Ishikawa (cell line): ENCODE measurements around the gene VWA1.

ENCODE experiments used
- CEBPB ChIP-seq: IDR thresholded peaks from 2 replicates; pipeline ENCODE4 v1.6.1; 2012
- EP300 ChIP-seq: IDR thresholded peaks from 2 replicates; pipeline ENCODE4 v1.6.1; 2012; ENCODE audit warnings: borderline replicate concordance
- NFIC ChIP-seq: IDR thresholded peaks from 2 replicates; pipeline ENCODE4 v1.6.1; 2012
- RAD21 ChIP-seq: IDR thresholded peaks from 2 replicates; pipeline ENCODE4 v1.6.1; 2012; ENCODE audit warnings: low read depth
- TAF1 ChIP-seq: IDR thresholded peaks from 2 replicates; pipeline ENCODE4 v1.6.1; 2012; ENCODE audit warnings: low read depth, mild to moderate bottlenecking
- TCF12 ChIP-seq: IDR thresholded peaks from 2 replicates; pipeline ENCODE4 v1.6.1; 2012; ENCODE audit warnings: low read depth
- ZBTB7A ChIP-seq: IDR thresholded peaks from 2 replicates; pipeline ENCODE4 v1.6.1; 2012; ENCODE audit warnings: low read depth
- TF ChIP-seq, protein P1 (sequence below): IDR thresholded peaks from 2 replicates; pipeline ENCODE4 v1.6.1; 2012

DNA sequence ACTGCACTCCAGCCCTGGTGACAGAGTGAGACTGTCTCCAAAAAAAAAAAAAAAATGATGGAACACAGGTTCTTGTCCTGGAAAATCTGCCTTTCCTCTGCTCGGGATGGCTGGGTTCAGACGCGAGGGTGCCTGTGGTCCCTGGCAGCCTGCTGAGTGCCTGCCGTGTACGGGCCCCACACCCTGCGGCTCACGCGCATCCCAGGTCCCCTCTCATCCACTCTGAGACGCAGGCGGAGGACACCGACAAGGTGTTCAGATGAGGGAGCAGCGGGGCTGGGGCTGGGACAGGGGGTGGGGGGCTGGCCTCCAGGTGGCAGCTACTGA, 10.1 kb upstream of the VWA1 start:
- TF ChIP-seq, protein P1, sequence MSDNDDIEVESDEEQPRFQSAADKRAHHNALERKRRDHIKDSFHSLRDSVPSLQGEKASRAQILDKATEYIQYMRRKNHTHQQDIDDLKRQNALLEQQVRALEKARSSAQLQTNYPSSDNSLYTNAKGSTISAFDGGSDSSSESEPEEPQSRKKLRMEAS = no peak
- TF ChIP-seq NFIC (no peak), ZBTB7A (no peak), EP300 (no peak), RAD21 (no peak), TAF1 (no peak), TCF12 (no peak), CEBPB (no peak)
